Nephron (organoid): ENCODE data around the gene ZNF804A.

Experiments used
- H3K27ac Mint-ChIP-seq, 3 experiments: 2 replicates each; pipeline ENCODE4 v1.8.0; 2020; ENCODE audit warnings: mixed read lengths in 3 of 3, mild to moderate bottlenecking in 2 of 3, moderate library complexity in 1 of 3
- H3K27me3 Mint-ChIP-seq: 2 replicates; pipeline ENCODE4 v1.8.0; 2021; ENCODE audit warnings: low read depth, mild to moderate bottlenecking, moderate library complexity, mixed read lengths
- H3K36me3 Mint-ChIP-seq: 2 replicates; pipeline ENCODE4 v1.8.0; 2020; ENCODE audit warnings: low read depth, mixed read lengths
- H3K4me1 Mint-ChIP-seq: 2 replicates; pipeline ENCODE4 v1.8.0; 2020; ENCODE audit warnings: mixed read lengths
- H3K4me3 Mint-ChIP-seq, 3 experiments: 2 replicates each; pipeline ENCODE4 v1.8.0; 2020; ENCODE audit warnings: mild to moderate bottlenecking in 3 of 3, mixed read lengths in 3 of 3, moderate library complexity in 2 of 3
- H3K9me3 Mint-ChIP-seq: 2 replicates; pipeline ENCODE4 v1.8.0; 2020; ENCODE audit warnings: mixed read lengths
- CTCF ChIP-seq, 3 experiments: fragments of 200-600 bp; sonication (generic); IDR thresholded peaks; one replicate each; pipeline ENCODE4 v1.5.0; 2021; ENCODE audit warnings: antibody characterized with exemption in 3 of 3; ENCODE audit not compliant: unreplicated experiment in 3 of 3

ZNF804A gene

GRCh38 chr2:184729581-184729980 lies 131.3 kb downstream of the ZNF804A start:
- Mint-ChIP-seq H3K36me3 (no peaks in the 10 kb centered on the region), H3K27me3 (peaks cover 4% of the 10 kb centered on the region), H3K4me3 (no peak overlapping the region), H3K4me1 (no peaks in the 10 kb centered on the region), H3K27ac (no peak overlapping the region), H3K9me3 (no peaks in the 10 kb centered on the region)
- no peak for TF ChIP-seq CTCF (IDR thresholded peaks at IDR 0.05; ENCODE audit: unreplicated experiment in 3 of 3)

- Mint-ChIP-seq H3K27me3 (peaks cover 4% of the 10 kb centered on the region), H3K36me3 (no peaks in the 10 kb centered on the region), H3K4me1 (no peaks in the 10 kb centered on the region), H3K4me3 (no peak overlapping the region), H3K9me3 (no peaks in the 10 kb centered on the region), H3K27ac (no peak overlapping the region)
- TF ChIP-seq CTCF (IDR thresholded peaks at IDR 0.05; ENCODE audit: unreplicated experiment in 3 of 3): no peak
Observed at GRCh38 chr2:184730288-184730687, 132.0 kb downstream of the ZNF804A start.

GRCh38 chr2:184734338-184734737 lies 136.0 kb downstream of the ZNF804A start:
- no peaks in the 10 kb centered on the region for H3K9me3 Mint-ChIP-seq
- H3K27me3 Mint-ChIP-seq: no peaks in the 10 kb centered on the region
- TF ChIP-seq CTCF (IDR thresholded peaks at IDR 0.05; ENCODE audit: unreplicated experiment in 3 of 3): no peak
- no peak overlapping the region for H3K27ac Mint-ChIP-seq
- no peak overlapping the region for H3K4me3 Mint-ChIP-seq
- no peaks in the 10 kb centered on the region for H3K4me1 Mint-ChIP-seq
- H3K36me3 Mint-ChIP-seq: no peaks in the 10 kb centered on the region

- Mint-ChIP-seq H3K4me1 (no peaks in the 10 kb centered on the region), H3K27me3 (no peaks in the 10 kb centered on the region), H3K27ac (no peak overlapping the region), H3K9me3 (no peaks in the 10 kb centered on the region), H3K36me3 (no peaks in the 10 kb centered on the region), H3K4me3 (no peak overlapping the region)
- no peak for TF ChIP-seq CTCF (IDR thresholded peaks at IDR 0.05; ENCODE audit: unreplicated experiment in 3 of 3)
Observed at GRCh38 chr2:184735611-184736010, 137.3 kb downstream of the ZNF804A start.

GRCh38 chr2:184743096-184743495 lies 144.8 kb downstream of the ZNF804A start:
- Mint-ChIP-seq H3K4me3 (no peak overlapping the region), H3K27ac (no peak overlapping the region), H3K9me3 (no peaks in the 10 kb centered on the region), H3K36me3 (no peaks in the 10 kb centered on the region), H3K27me3 (no peaks in the 10 kb centered on the region), H3K4me1 (no peaks in the 10 kb centered on the region)
- no peak for TF ChIP-seq CTCF (IDR thresholded peaks at IDR 0.05; ENCODE audit: unreplicated experiment in 3 of 3)

- TF ChIP-seq CTCF (IDR thresholded peaks at IDR 0.05; ENCODE audit: unreplicated experiment in 3 of 3): no peak
- no peak overlapping the region for H3K4me3 Mint-ChIP-seq
Observed at GRCh38 chr2:184756161-184756560, 157.8 kb downstream of the ZNF804A start.

More at GRCh38 chr2:184756161-184756560, 157.8 kb downstream of the ZNF804A start:
- Mint-ChIP-seq H3K4me1 (no peaks in the 10 kb centered on the region), H3K27ac (no peak overlapping the region), H3K27me3 (no peaks in the 10 kb centered on the region), H3K36me3 (no peaks in the 10 kb centered on the region), H3K9me3 (no peaks in the 10 kb centered on the region)
